GM19438 (cell line): Measurements from ENCODE around the gene IFNA6.
"Not testable (repeated sequence)": the region's sequence is repeated elsewhere in the genome, so short reads cannot be mapped to it uniquely, and the experiment has no call there.

Source experiments
- ATAC-seq: cut with Tn5 transposase; IDR thresholded peaks from one replicate; pipeline ENCODE4 v1.9.1; 2021; ENCODE audit warnings: low read depth; ENCODE audit not compliant: unreplicated experiment

The IFNA6 gene

DNA sequence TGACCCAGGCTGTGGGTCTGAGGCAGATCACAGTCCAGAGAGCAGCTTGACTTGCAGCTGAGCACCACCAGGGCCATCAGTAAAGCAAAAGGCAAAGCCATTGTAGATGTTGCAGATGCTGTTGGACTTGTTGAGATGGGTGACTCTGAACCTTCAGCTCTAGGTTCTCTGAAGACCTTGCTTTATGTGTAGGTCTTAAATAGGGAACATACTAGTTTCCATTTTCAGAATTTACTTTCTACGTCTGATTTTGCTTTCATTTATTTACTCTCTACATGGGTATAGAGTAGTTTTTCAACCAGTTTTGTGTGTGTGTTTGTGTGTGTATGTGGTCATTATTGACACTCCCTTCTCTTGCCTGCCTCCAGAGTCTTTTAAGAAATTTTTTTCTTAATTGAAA lies at the start of gene IFNA6:
Gene IFNA6, minus strand, starts transcription at position 101 of the 400 bp plus-strand sequence. Its CDS starts 0 bp downstream, at position 101.
- ATAC-seq = no peak

DNA sequence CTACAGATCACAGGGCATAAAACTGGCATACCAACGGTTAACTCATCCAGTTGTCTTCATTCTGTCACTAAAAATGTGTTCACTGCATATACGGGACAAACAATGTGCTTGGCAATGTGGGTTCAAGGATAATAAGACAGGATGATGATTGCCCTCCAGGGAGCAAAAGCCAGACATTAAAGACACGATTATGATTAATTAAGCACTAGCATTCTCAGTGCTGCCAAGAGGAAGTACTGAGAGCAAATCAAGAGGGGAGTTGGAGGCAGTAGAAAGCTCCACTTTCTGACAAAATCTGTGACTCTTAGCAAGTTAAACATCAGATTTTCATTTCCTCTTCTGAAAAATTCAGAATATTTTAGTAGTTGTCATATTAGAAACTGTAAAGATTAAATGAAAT lies 49.3 kb upstream of the IFNA6 start:
- no peak for ATAC-seq

DNA sequence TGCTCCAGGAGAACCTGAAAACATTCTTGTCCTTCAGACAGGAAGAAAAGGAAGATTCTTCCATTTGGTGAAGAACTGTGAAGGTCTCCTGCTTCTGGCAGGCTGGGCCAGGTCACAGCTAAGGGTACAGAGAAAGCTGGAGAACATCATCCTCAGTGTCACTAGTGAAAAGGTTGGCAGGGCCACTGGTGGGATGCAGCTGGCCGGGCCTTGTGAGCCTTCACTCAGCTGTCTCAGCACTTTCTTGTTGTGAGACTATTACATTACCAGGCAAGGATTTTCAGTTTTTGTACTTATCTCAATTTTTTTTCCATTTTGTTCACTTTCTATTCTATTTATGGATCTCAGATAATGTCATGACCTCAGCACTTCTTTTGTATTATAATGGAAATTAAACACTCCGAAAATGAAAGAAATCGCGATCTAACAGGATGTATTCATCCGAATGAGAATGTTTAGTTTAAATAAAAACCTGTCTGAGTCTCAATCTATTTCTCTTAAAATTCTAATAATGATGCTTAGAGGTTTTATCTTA lies 48.3 kb upstream of the IFNA6 start:
- ATAC-seq = no peak

DNA sequence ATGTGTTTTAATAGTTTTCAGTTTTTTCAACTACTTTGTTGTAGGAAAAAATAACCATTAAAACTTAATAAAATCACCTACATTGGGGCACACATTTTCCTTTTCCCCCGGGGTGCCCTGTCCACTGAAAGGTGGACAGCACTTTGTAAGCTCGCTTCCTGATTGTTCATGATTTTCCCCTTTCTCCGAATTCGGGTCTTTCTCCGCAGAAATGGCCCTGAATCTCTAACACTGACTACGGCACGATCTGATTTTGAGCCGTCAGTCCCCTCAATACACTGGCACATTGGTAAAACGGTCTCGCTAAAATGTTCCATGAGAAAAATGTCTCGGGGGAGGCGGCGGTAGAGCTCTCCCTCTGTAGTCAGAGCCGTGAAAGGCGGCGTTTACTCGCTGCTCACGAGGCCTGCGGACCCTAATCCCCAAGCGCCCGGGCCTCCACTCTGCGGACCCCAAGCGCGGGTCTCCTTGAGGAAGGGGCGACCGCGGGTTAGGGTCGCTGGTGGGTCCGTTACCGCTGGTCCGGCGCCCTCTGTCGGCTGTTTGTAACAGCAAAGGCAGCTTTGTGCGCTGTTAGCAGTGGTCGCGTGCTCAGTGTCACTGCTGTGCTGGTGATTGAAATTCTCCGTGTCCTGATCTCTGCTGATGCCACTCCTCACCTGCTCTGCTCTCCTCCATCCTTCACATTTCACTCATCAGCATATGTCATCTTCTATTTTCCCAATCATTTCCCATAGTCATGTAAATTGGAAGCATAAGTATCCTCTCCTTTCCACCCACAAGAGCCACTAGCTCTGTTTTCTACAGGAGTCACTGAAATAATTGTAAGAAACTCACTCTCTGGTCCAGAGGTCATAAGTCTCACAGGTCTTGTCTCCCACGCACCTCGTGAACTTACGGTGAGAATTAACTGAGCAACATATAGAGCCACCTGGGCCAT lies 45.4 kb upstream of the IFNA6 start:
- peak; percentile 71 for ATAC-seq

DNA sequence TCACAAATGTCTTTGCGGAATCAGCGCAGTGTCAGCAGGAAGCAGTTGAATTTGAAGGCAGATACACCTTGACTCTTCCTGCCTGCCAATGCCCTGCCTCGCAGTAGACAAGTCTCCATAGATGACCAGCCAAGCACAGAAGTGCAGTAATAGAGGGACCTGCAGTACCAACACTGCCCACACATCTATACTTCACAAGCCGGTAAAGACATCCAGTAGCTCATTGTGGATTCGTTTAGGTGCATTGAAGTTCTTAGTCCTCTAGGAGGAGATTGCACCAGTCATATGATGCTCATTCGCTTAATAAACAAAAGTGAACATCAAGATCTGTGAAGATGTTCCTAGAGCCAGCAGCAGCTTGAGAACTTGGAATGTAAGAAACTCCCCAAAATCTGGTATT lies 41.6 kb upstream of the IFNA6 start:
- peak; percentile 85 for ATAC-seq

DNA sequence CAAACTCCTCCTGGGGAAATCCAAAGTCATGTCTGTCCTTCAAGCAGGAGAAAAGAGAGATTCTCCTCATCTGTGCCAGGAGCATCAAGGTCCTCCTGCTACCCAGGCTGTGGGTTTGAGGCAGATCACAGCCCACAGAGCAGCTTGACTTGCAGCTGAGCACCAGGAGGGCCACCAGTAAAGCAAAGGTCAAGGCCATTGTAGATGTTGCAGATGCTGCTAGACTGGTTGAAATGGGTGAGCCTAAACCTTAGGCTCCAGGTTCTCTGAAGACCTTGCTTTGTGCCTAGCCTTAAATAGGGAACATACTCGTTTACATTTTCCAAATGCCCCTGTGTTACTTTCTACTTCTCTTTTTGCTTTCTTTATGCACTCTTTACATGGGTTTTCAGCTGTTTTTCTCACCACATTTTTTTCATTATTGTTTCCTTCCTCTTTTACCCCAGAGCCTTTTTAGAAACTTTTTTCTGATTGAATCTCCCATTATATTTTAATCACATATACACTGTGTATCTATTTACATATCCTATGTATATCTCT lies 34.5 kb upstream of the IFNA6 start, which contains the start of gene IFNA2:
Gene IFNA2, minus strand, starts transcription at position 268 of the 540 bp plus-strand sequence. Its CDS starts 69 bp downstream, at position 199.
- no peak for ATAC-seq

DNA sequence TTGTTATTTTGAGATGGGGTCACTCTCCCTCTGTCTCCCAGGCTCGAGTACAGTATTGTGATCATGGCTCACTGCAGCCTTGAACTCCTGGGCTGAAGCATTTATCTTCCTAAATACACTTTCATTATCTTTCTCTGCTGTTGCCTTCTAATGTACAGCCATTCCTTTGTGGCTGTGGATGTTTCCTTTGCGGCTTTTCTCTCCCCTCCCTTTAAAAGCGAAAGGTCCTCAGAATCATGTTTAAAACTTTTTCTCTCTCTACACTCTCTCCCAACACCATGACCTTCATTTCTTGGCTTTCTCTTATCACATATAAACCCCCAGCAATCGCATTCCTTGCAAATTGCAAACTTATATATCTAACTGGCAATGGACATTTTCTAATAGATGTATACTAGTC lies 32.9 kb upstream of the IFNA6 start:
- ATAC-seq = no peak

DNA sequence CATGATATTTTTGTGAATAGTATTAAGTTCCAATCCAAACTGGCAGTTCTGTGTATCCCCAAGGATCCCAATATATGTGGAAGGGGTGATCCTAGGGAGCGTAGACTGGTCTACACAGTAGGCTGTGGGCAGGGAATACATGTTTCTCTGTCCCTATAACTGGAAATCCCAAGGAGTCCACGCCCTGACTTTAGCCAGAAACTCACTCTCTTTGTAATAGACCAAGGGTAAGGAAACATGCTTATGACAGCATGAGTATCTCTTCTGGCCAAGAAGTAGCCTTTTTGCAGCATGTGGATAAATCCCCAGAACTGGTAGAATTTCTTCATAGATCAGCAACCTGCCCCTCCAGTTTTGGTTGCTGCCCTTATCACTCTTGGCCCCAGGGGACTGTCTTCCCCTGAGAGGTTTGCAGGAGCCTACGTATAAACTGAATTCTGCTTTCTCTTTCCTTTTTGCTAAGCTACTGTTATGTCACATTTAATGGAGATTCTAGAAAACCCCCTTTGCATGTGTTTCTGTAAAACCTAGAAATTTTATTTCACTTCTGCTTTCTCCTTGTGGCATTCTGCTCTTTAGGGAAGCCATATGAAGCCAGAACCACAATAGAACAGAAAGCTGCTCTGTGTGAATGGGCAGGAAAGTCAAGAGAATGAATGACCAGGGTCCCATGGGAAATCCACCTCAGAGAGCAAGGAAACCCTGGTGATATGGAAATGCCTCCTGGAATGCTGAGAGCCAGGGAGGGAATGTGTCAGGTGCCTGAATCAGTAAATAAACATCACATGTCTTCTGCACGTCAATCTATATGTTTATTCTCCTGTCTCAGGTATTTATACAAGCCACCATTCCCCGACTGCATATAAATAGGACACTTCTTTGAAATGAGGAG lies 31.0 kb upstream of the IFNA6 start:
- peak; percentile 98 for ATAC-seq

DNA sequence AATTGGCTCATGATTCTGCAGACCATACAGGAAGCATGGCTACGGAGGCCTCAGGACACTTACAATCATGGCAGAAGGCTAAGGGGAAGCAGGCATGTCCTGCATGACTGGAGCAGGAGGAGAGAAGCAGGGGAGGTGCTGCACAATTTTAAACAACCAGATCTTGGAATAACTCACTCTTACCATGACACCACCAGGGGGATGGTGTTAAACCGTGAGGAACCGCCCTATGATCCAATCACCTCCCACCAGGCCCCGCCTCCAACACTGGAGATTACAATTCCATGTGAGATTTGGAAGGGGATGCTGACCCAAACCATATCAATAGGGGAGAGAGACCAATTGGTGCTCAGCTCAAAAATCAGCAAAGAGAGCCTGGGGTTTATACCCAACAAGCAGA lies 20.8 kb upstream of the IFNA6 start:
- ATAC-seq = not testable (repeated sequence)

DNA sequence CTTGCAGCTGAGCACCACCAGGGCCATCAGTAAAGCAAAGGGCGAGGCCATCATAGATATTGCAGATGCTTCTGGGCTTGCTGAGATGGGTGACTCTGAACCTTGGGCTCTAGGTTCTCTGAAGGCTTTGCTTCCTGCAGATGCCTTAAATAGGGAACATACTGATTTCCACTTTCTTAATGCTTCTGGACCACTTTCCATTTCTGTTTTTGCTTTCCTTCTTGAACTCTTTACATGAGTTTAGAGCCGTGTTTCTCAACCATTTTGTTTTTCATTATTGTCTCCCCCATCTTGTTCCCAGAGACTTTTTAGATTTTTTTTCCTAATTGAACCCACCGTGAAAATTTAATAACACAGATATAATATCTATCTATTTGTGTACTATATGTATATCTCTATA lies 17.3 kb upstream of the IFNA6 start, which contains the start of gene IFNA13:
Gene IFNA13, minus strand, starts transcription at position 101 of the 400 bp plus-strand sequence. Its CDS starts 47 bp downstream, at position 54.
- ATAC-seq = no peak

DNA sequence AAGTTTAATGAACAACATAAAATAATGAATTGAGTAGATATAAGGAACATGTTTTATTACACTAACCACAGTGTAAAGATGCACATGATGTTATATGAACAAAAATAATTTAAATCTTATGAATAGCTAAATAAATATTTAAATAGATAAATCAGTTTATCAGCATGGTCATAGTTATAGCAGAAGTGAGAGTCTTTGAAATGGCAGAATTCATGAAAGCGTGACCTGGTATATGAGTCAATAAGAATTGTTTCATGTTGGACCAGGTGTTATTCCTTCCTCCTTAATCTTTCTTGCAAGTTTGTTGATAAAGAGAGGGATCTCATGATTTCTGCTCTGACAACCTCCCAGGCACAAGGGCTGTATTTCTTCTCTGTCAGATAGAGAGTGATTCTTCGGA lies 16.5 kb upstream of the IFNA6 start:
- peak; percentile 70 for ATAC-seq

DNA sequence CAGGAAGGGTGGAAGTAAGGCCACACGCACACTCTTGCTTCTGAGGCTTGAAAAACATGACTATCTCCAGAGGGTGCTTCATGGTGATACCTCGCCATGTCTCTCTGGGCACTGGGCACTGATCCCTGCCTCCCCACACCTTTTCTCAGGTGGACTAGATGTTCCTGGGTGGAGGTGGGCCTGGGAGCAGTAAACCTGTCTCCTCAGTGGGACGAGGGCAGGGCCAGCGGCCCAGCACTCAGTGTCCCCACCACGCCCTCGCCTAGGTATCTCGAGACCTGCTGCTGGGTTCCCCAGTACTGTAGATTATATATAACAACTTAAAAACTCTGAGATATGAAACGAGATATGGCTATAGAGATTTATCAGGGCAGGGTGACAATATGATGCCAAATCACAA lies 11.6 kb upstream of the IFNA6 start:
- no peak for ATAC-seq

DNA sequence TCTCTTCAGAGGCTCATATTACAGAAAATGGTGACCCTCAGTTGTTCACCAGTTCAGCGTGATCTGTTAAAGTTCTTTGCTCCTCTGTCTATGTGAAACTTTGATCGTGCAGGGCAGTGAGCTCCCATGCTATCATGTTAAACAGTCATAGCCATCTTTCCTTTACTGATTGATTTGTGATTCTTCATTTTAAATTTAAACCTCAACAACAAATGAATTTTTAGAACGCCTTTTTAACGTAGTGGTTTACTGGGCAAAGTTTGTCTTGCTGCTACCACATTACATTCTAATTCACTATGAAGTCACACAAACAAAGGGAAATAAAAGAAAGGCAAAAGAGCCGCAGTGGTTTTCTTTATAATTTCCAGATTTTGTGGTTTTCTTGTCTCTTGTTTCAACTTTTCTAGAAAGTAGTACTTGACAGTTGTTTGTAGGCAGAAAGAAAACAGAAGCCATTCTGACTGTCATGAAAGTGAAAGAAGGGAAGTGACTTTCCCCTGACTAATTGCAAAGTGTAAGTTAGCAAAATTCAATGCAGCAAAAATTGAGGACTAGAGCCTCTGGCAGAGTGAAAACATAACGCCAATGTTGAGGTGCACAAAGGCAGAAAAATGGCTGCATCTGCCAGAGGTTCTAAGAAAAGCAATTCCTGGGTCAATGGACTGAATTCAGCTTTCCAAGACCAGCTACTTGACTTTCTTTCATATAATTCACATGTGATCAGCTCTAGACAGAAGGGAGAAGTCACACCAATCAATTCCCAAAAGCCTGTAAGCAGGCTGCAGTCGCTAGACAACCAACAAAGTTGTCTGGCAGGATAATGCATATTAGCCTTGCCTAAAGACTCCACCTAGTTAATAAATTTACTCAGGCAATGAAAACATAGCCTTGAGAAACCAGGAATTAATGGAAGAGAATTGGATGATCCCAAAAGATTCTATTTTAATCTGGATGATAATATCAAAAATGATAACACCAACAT lies 7.1 kb upstream of the IFNA6 start:
- ATAC-seq = peak; percentile 75

DNA sequence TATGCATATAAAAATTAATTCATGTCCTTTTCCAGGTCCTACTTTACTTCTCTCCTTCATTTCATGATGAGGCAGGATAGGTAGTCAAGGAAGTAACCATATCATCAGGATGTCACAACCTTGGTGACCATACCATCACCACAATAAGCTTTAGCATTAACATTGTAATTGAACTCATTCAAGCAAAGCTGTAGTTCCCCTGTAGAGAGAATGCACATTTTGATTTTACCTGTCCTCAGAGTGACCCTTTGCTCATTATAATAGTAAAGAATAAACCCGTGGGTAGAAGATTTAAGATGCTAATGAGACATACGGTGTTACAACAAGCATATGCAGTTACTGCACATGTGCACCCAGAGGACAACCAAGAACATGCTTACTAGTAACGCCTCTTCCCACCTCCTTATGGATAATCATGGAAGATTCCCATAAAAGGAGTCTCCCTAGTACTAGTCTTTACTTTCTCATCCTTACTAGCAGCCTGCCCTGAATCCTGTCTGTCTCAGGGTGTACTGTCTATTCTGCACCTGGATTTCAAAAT lies 2.2 kb downstream of the IFNA6 start:
- no peak for ATAC-seq

DNA sequence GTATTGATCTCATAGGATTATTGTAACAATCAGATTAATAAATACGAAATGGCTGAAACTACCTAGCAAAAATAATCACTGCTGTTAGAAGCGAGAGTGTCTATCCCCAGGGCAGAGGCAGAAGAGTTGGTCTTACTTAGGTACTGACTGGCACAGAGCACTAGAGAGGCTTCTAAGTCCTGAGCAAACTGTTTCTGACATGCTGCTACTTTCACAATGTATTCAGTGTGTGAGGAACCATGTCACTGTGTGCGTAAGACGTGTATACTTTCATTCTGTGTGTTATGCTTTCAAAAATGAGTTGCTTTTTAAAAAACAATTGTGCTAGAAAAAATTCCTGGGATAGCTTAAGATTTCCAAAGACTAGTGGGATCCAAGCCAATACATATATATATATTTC lies 10.0 kb downstream of the IFNA6 start:
- no peak for ATAC-seq

DNA sequence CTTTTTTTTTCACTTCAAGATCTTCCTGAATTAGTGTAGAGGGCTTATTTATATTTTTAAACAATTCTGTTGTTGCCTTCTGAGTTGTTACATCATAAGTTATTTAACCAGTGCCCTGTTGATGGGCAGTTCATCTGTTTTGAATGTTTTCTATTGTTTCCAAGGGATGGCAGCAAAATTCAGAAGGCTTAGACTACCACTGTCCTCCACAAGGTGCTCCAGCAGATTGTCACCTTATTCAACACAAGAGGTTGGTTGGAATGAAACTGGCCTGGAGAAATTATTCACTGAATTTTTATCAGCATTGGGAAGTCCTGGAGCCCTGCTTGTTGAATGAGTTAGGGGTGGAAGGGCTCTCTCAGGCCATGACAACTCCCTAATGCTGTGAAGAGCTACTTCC lies 14.2 kb downstream of the IFNA6 start:
- no peak for ATAC-seq

DNA sequence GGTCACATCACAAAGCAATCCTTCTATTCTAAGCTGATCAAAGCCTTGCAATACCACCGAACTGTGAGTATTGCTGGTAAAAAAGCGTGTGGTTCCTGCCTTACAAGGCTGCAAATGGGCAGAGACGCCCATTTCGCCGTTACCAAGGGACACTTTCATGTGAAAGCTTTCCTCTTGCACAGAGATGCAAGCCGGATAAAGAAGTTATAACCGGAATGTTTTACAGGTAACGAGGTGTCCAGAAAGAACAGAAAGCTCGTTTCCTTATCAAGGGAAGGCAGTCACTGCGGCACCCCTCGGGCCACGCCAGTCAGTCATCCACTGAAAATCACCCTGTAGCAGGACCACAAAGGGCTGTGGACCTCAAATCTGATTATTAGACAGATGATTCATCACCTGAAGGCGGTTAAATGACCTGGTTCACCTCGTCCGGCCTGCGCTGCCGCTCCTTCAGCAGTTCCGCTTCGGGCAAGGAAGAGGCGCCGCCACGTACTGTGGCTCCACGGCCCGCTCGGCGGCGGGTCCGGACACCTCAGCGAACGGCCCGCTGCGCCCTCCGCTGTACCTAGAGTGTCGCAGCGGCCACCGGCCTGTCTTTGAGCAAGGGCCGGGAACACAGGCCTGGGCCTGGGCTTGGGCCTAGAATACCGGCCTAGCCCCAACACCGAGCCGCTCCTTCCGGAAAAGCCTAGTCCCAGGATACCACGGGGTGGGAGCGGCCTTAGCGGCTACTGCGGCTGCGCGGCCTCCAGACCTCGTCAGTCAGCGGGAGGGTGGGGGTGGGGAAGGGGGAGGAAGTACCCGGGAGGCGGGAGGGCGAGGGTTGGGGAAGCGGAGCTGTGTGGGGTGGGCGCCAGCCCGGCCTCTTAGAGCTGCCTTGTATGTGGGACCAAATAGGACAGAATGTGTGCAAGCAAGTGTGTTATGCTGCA lies 15.7 kb downstream of the IFNA6 start, which contains the start of gene KLHL9:
Gene KLHL9, minus strand, starts transcription at position 704 of the 932 bp plus-strand sequence. Its CDS starts 545 bp downstream, at position 159.
- ATAC-seq = peak; percentile 88

DNA sequence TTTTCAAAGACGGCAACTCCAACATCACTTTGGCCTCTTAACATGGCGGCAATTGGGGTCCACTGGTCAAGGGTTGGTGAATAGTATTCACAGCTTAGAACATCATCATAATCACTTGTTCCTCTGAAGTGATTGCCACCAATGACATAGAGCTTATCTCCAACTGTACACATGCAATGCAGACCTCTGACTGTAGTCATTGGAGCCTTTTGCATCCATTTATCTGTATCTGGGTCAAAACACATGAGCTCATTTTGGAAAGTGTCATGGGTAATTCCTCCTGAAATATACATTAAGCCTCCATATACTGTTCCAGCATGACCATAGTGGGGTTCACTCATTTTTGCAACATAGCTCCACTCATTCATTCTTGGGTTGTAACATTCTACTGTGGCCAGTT lies 17.5 kb downstream of the IFNA6 start:
- no peak for ATAC-seq
